NCI-H2171 (cell line): Measurements from ENCODE around the gene REX1BD.
A peak's percentile ranks its signal among the peaks of the same experiment; 100 is the strongest.

Experiments
- DNase-seq: peaks from one replicate; lab custom pipeline; 2025; lab: John Stamatoyannopoulos, UW

Gene REX1BD

GRCh38 chr19:18616023-18616422 is 27.4 kb downstream of the REX1BD start:
- DNase-seq, result no peak

- DNase-seq, result no peak
Observed at GRCh38 chr19:18617562-18617961, 29.0 kb downstream of the REX1BD start.

GRCh38 chr19:18618236-18618635 is 29.6 kb downstream of the REX1BD start:
- DNase-seq, result no peak

- no peak for DNase-seq
Observed at GRCh38 chr19:18620311-18620710, 31.7 kb downstream of the REX1BD start.

- DNase-seq, result no peak
Observed at GRCh38 chr19:18620902-18621301, 32.3 kb downstream of the REX1BD start.

- no peak for DNase-seq
Observed at GRCh38 chr19:18626906-18627305, 38.3 kb downstream of the REX1BD start.

GRCh38 chr19:18629166-18630088 is 40.8 kb downstream of the REX1BD start:
- no peak for DNase-seq

- peak; percentile 43 for DNase-seq
Observed at GRCh38 chr19:18633321-18633720, 44.7 kb downstream of the REX1BD start.

- DNase-seq, result no peak
Observed at GRCh38 chr19:18634612-18635297, 46.2 kb downstream of the REX1BD start.

GRCh38 chr19:18635831-18636182 is 47.2 kb downstream of the REX1BD start:
- no peak for DNase-seq

GRCh38 chr19:18636183-18636968 is 47.8 kb downstream of the REX1BD start:
- DNase-seq, result peak; percentile 96

GRCh38 chr19:18636969-18637629 is 48.5 kb downstream of the REX1BD start, which contains the start of gene KLHL26:
Gene KLHL26, plus strand, starts transcription at chr19:18637028. Its CDS starts 27 bp downstream, at chr19:18637055.
- no peak for DNase-seq

GRCh38 chr19:18637673-18638630 is 49.4 kb downstream of the REX1BD start:
- DNase-seq, result no peak

- DNase-seq, result no peak
Observed at GRCh38 chr19:18639706-18640243, 51.2 kb downstream of the REX1BD start.
